ENCODE measurements around the gene ZBTB38.

DNA sequence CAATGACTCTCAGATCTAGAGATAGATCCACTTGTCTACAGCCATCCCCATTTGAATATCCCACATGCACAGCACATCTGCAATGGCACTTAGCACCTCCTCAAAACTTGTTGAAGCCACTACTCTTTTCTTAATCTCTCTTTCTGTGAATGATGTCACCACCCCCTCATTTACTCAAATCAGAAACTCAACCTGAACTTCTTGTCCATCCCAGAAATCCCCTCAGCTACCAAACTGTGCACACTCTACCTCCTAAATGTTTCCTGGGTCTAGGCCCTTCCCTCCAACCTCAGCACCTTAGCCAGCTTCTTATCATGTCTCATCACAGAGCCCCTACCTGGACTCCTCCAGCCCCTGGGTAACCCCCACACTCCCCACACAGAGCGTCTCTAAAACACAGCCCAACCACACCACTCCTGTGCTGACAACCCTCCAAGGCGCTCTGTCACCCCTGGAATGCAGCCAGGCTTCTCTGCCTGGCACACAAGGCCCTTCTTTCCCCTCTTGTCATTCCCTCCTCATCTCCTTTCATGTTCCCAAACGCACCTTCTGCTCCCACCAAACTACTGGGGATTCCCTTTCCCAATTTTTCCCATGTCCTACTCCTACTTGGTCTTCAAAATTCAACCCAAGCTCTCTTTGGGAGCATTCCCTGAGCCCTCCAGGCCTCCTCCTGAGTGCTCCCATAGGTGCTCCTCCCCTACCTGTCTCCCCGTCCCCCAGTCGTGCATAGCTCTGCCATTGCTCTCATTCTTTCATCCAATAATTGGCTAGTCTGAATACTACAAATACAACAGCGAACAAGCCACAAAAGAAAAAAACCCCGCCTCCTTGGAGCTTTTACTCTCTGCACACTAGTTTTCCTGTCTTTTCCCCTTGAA lies 39.8 kb upstream of the ZBTB38 start:
- TF ChIP-seq, protein P1, sequence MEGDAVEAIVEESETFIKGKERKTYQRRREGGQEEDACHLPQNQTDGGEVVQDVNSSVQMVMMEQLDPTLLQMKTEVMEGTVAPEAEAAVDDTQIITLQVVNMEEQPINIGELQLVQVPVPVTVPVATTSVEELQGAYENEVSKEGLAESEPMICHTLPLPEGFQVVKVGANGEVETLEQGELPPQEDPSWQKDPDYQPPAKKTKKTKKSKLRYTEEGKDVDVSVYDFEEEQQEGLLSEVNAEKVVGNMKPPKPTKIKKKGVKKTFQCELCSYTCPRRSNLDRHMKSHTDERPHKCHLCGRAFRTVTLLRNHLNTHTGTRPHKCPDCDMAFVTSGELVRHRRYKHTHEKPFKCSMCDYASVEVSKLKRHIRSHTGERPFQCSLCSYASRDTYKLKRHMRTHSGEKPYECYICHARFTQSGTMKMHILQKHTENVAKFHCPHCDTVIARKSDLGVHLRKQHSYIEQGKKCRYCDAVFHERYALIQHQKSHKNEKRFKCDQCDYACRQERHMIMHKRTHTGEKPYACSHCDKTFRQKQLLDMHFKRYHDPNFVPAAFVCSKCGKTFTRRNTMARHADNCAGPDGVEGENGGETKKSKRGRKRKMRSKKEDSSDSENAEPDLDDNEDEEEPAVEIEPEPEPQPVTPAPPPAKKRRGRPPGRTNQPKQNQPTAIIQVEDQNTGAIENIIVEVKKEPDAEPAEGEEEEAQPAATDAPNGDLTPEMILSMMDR (IDR thresholded peaks at IDR 0.05): no peak
- no peak for TF ChIP-seq EZH2 (IDR thresholded peaks at IDR 0.05)
- TF ChIP-seq EZH2phosphoT487 (IDR thresholded peaks at IDR 0.05): no peak
